ENCODE data around the gene UBALD2.
"Not testable (repeated sequence)": the region's sequence is repeated elsewhere in the genome, so short reads cannot be mapped to it uniquely, and the experiment has no call there.

The UBALD2 gene

GRCh38 chr17:76278268-76278908, 13.2 kb downstream of the UBALD2 start:
- no peak for DNase-seq

- DNase-seq, result peak; percentile 80
Measured at GRCh38 chr17:76278952-76279741, 14.0 kb downstream of the UBALD2 start.

GRCh38 chr17:76279742-76280287, 14.7 kb downstream of the UBALD2 start:
- DNase-seq, result no peak

- no peak for DNase-seq
Measured at GRCh38 chr17:76280650-76281049, 15.5 kb downstream of the UBALD2 start.

DNA sequence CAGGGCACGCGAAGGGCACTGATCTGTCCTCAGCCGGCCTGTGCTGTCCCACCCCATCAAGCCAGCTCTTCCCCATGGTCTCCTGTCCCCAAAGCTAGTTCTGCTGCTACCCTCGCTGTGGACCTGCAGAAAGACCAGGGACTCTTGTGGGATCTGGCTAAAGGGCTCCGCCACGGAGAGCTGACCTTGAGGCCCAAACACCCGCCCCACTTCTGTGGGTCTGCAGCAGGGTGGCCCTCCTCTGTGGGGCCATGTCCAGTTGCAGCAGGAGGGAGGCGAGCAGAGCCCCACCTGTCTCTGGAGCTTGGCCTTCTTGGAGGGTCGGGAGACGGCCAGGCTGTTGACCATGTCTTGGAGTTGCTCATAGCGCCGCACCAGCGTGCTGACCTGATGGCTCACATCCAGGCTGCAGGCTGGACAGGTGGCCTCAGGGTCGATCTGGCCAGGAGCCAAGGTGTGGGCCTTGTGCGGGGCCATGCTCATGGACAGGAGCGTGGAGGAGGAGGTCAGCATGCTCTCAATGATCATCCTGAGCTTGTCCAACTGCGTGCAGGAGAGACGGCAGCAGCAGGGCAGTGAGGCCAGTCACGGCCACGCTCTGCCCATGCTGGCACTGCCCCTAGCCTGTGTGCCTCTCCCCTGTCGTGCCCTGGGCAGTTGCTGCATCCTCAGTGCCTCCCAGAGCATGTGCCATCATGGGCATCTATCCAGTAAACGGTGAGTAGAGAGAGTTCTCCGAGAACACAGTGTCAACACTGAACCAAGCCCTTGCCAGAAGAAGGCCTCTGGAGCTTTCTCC, 16.6 kb downstream of the UBALD2 start:
- no peak for DNase-seq

- no peak for DNase-seq
Measured at GRCh38 chr17:76292567-76292966, 27.4 kb downstream of the UBALD2 start.

- no peak for DNase-seq
Measured at GRCh38 chr17:76293106-76293505, 28.0 kb downstream of the UBALD2 start.

DNA sequence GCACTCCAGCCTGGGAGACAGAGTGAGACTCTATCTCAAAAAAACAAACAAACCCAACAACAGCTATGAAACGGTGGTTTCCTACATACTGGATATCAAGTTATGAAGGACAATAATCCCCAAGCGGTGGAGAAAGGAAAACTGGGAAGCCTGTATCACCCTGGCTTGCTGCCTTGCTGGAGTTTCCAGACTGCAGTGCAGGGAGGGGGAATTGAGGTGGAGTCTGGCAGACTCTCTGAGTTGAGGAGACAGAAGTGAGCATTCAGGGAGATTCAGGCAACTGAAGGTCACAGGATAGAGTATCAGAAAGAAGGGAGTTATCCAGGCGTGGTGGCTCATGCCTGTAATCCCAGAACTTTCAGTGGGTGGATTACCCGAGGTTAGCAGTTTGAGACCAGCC, 31.0 kb downstream of the UBALD2 start:
- DNase-seq, result no peak

- DNase-seq, result no peak
Measured at GRCh38 chr17:76296889-76297288, 31.7 kb downstream of the UBALD2 start.

DNA sequence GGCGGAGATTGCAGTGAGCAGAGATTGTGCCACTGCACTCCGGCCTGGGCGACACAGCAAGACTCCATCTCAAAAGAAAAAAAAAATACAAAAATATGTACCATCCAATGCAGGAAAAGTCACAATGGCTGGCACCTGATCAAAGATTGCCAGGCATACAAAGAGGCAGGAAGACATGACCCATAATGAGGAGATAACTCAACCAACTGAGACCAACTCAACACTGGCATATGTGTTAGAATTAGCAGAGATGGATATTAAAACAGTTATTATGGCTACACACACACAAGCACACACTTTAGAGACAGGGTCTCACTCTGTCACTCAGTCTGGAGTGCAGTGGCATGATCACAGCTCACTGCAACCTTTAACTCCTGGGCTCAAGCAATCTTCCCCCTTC, 32.3 kb downstream of the UBALD2 start:
- no peak for DNase-seq

- no peak for DNase-seq
Measured at GRCh38 chr17:76304226-76305134, 39.3 kb downstream of the UBALD2 start.

GRCh38 chr17:76305135-76305454, 39.9 kb downstream of the UBALD2 start:
- not testable (repeated sequence) for DNase-seq

- DNase-seq, result no peak
Measured at GRCh38 chr17:76307299-76307965, 42.3 kb downstream of the UBALD2 start.

GRCh38 chr17:76307966-76308338, 42.8 kb downstream of the UBALD2 start, which contains the start of gene QRICH2:
TSS of gene QRICH2 (minus strand) at chr17:76308276. CDS start at chr17:76307998, 278 bp downstream.
- DNase-seq, result no peak

- DNase-seq, result no peak
Measured at GRCh38 chr17:76309461-76309860, 44.3 kb downstream of the UBALD2 start.

DNA sequence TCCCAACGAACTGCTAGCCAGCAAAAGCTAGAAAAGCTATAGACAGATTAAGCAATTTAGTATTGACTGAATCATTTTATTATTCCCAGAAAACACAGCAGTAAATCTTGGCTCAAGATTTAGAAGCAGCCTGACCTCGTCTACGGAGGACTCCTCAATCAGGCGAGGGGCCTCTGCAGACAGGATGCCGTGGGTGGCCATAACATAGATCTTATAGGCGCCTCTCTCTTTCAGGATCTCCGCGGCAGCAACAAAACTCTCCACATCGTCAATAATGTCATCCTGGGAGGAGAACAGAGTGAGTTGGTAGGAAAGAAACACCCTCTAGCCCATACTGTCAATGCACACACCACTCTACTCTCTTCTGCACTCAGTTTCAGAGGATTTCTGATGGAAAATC, 47.6 kb downstream of the UBALD2 start:
- no peak for DNase-seq

- DNase-seq, result no peak
Measured at GRCh38 chr17:76314392-76315227, 49.5 kb downstream of the UBALD2 start.

- no peak for DNase-seq
Measured at GRCh38 chr17:76317535-76317934, 52.4 kb downstream of the UBALD2 start.

DNA sequence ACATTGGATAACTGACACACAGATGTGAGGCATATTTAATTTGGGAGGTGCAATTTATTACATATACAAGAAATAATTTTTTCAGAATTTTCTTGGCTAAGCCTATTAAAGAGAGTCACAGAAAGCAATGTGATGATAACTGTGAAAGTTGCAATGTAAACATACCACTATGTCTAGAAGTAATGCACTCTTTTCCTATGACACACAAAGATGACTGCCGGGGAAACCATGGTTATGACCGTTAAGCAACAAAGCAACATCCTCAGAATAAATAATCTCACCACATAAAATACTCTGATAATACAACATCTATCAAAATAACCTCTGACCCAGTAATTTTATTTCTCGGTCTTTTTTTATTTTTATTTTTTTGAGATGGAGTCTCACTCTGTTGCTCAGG, 53.4 kb downstream of the UBALD2 start:
- DNase-seq, result no peak
